ENCODE measurements around the gene MCRS1. TPM values are rescaled to one million over a fixed set of nuclear protein-coding genes. Genes with fewer than 3 reads are reported as not detected.

The MCRS1 gene
- total RNA-seq, 2 experiments from 2014 or later, result 65.4 to 75.6 TPM

DNA sequence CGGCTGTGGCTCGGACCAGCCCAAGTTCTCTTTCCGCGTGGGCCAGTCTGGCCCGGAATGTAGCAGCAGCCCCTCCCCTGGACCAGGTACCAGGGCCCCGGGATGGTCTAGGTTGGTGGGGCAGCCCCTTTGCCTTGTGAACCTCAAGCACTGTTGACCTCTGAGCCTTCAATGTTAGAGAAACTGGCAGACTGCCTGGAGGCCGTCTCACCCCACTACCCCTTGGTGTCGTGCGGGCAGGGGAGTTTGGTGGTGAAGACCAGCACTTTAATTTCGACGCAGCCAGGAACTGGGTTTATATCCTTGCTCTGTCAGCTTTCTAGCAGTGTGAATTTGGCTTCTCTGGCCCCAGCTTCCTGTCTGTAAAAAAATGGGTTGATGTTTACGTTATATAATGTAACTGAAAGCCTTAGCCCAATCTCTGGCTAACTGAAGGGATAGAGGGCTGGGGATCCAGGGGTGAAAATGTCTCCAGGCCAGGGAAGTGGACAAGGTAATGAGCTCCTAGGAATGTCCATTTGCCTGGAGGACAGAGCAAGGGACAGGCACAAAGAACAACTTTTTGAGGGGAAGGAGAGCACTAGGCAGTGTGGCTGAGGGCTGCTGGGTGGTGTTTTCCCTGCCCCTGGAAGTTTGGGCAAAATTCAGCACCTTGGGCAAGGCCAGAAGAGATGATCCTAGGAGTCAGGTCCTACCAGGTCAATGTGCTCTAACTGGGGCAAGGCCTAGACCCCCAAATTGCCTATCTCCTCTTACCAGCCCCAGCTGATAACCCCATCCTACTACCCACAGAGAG lies 11.4 kb downstream of the MCRS1 start:
- Histone ChIP-seq H2AFZ (ENCODE audit: low read length) (no peak overlapping the region), H3K9me3 (ENCODE audit: low read length) (no peaks in the 10 kb centered on the region), H3K9me2 (ENCODE audit: insufficient read depth, low read length) (no peaks in the 10 kb centered on the region), H3K79me2 (ENCODE audit: insufficient read depth, low read depth, low read length) (no peaks in the 10 kb centered on the region), H3K27ac (ENCODE audit: low read depth, low read length, poor library complexity, severe bottlenecking) (no peak overlapping the region), H3K4me3 (ENCODE audit: low read depth, low read length, poor library complexity, severe bottlenecking) (no peak overlapping the region), H3K4me1 (ENCODE audit: insufficient read depth, low read length, poor library complexity, severe bottlenecking) (peaks cover 19% of the 10 kb centered on the region), H3K36me3 (ENCODE audit: insufficient read depth, low read length) (peaks cover 50% of the 10 kb centered on the region), H3K4me2 (ENCODE audit: low read length) (no peak overlapping the region), H4K20me1 (ENCODE audit: insufficient read depth, low read length) (no peaks in the 10 kb centered on the region)
- intact Hi-C loops (cut with micrococcal nuclease; ENCODE audit: unreplicated experiment), result no loop called here
- DNase-seq (ENCODE audit: low spot score), result no peak
- POLR2A ChIA-PET, result interaction anchor here (1.1 kb wide), 1 partner anchor 9 kb away, joined by 3 read pairs; no protein-coding TSS in a partner anchor
- CTCF ChIA-PET (ENCODE audit: unreplicated experiment), result no interaction called here
- TF ChIP-seq, protein P1, sequence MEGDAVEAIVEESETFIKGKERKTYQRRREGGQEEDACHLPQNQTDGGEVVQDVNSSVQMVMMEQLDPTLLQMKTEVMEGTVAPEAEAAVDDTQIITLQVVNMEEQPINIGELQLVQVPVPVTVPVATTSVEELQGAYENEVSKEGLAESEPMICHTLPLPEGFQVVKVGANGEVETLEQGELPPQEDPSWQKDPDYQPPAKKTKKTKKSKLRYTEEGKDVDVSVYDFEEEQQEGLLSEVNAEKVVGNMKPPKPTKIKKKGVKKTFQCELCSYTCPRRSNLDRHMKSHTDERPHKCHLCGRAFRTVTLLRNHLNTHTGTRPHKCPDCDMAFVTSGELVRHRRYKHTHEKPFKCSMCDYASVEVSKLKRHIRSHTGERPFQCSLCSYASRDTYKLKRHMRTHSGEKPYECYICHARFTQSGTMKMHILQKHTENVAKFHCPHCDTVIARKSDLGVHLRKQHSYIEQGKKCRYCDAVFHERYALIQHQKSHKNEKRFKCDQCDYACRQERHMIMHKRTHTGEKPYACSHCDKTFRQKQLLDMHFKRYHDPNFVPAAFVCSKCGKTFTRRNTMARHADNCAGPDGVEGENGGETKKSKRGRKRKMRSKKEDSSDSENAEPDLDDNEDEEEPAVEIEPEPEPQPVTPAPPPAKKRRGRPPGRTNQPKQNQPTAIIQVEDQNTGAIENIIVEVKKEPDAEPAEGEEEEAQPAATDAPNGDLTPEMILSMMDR (conservative IDR thresholded peaks at IDR 0.05; ENCODE audit: low read length), result no peak
- TF ChIP-seq EZH2phosphoT487 (IDR thresholded peaks at IDR 0.05; ENCODE audit: borderline replicate concordance, low read depth, low read length), result no peak
- no TSS peak for BruUV-seq (replicated peaks)

DNA sequence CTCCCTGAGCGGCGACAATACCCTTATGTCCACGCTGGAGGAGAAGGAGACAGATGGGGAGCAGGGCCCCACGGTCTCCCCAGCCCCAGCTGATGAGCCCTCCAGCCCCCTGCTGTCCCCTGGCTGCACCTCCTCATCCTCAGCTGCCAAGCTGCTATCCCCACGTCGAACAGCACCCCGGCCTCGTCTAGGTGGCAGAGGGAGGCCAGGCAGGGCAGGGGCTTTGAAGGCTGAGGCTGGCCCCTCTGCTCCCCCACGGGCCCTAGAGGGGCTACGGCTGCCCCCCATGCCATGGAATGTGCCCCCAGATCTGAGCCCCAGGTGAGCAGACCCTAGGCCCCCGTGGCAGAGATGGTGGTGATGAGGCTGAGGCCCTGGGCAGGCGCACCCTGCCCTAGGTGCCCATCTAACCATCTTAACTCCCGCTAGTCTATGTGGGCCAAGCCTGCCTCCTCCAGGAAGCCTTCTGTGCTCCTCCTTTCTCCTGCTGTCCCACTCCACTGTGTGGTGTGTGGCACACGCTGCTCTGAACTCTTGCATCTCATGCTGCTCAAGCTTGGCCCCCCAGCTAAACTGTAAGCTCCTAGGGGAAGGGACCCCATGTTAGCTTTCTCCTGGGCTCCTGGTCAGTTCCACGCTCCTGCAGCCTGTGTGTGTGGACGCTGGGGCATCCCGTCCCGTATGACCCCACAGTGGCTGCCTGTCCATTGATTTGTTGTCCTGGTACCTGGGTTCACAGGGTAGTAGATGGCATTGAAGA lies 12.1 kb downstream of the MCRS1 start:
- Histone ChIP-seq H2AFZ (ENCODE audit: low read length) (no peak overlapping the region), H3K36me3 (ENCODE audit: insufficient read depth, low read length) (peaks cover 44% of the 10 kb centered on the region), H3K9me3 (ENCODE audit: low read length) (no peaks in the 10 kb centered on the region), H3K4me3 (ENCODE audit: low read depth, low read length, poor library complexity, severe bottlenecking) (no peak overlapping the region), H3K4me1 (ENCODE audit: insufficient read depth, low read length, poor library complexity, severe bottlenecking) (peaks cover 19% of the 10 kb centered on the region), H3K4me2 (ENCODE audit: low read length) (no peak overlapping the region), H3K79me2 (ENCODE audit: insufficient read depth, low read depth, low read length) (no peaks in the 10 kb centered on the region), H3K27ac (ENCODE audit: low read depth, low read length, poor library complexity, severe bottlenecking) (no peak overlapping the region), H3K9me2 (ENCODE audit: insufficient read depth, low read length) (no peaks in the 10 kb centered on the region), H4K20me1 (ENCODE audit: insufficient read depth, low read length) (no peaks in the 10 kb centered on the region)
- ChIA-PET POLR2A (interaction anchor here (1.1 kb wide), 1 partner anchor 8 kb away, joined by 3 read pairs; no protein-coding TSS in a partner anchor), CTCF (ENCODE audit: unreplicated experiment) (no interaction called here)
- no TSS peak for BruUV-seq (replicated peaks)
- no peak for TF ChIP-seq EZH2phosphoT487 (IDR thresholded peaks at IDR 0.05; ENCODE audit: borderline replicate concordance, low read depth, low read length)
- TF ChIP-seq, protein P1 (conservative IDR thresholded peaks at IDR 0.05; ENCODE audit: low read length), result no peak
- intact Hi-C loops (cut with micrococcal nuclease; ENCODE audit: unreplicated experiment), result no loop called here
- no peak for DNase-seq (ENCODE audit: low spot score)

Data from OCI-LY7 (cell line).